ENCODE data around the gene PDILT. TPM values are rescaled to one million over a fixed set of nuclear protein-coding genes. Genes with fewer than 3 reads are reported as not detected.

The PDILT gene
- total RNA-seq, 1 experiment from 2014 or later, result not detected

GRCh38 chr16:20344611-20345010, 59.9 kb downstream of the PDILT start:
- Mint-ChIP-seq H3K36me3 (ENCODE audit: insufficient read depth in 1 of 3, low read depth in 3 of 3) (no peaks in the 10 kb centered on the region), H3K9me3 (no peaks in the 10 kb centered on the region)

More at GRCh38 chr16:20344611-20345010, 59.9 kb downstream of the PDILT start:
- H3K4me3 Mint-ChIP-seq, result no peak overlapping the region
- Histone ChIP-seq H3K9ac (ENCODE audit: extremely low read depth, insufficient read length, low read length) (no peak overlapping the region), H2BK20ac (ENCODE audit: low read depth, low read length, poor library complexity, severe bottlenecking) (no peak overlapping the region), H2BK15ac (ENCODE audit: low read depth, low read length) (no peak overlapping the region), H2BK12ac (ENCODE audit: insufficient read length, low read depth, low read length) (no peak overlapping the region), H3K4me2 (ENCODE audit: insufficient read depth, insufficient read length, low read length) (no peak overlapping the region), H2AK5ac (ENCODE audit: insufficient read length, low read length) (no peak overlapping the region), H3K14ac (ENCODE audit: insufficient read depth, low read length) (no peak overlapping the region), H2BK5ac (ENCODE audit: insufficient read length, low read length) (no peak overlapping the region), H4K8ac (replicated peaks; ENCODE audit: insufficient read length, low read depth, low read length) (no peak overlapping the region), H3K27me3 (ENCODE audit: insufficient read depth, low read length) (no peaks in the 10 kb centered on the region), H4K91ac (ENCODE audit: insufficient read length, low read depth, low read length) (no peak overlapping the region), H3K9me3 (ENCODE audit: control insufficient read depth, low read depth, low read length) (no peaks in the 10 kb centered on the region), H3K56ac (ENCODE audit: insufficient read length, low read depth, low read length) (no peak overlapping the region), H3K79me2 (ENCODE audit: insufficient read depth, low read length) (no peaks in the 10 kb centered on the region), H4K5ac (ENCODE audit: insufficient read length, low read depth, low read length) (no peak overlapping the region), H3K4ac (ENCODE audit: low read depth, low read length) (no peak overlapping the region), H3K4me1 (ENCODE audit: insufficient read depth, low read length) (no peaks in the 10 kb centered on the region), H2BK120ac (ENCODE audit: low read depth, low read length, poor library complexity, severe bottlenecking) (no peak overlapping the region), H3K23me2 (ENCODE audit: insufficient read length, low read depth, low read length, poor library complexity, severe bottlenecking) (no peaks in the 10 kb centered on the region), H3K23ac (ENCODE audit: insufficient read length, low read depth, low read length) (no peak overlapping the region), H3K27ac (ENCODE audit: insufficient read length, low read depth, low read length) (no peak overlapping the region), H3K18ac (ENCODE audit: insufficient read length, low read depth, low read length) (no peak overlapping the region), H2AFZ (ENCODE audit: low read length) (no peak overlapping the region), H4K20me1 (ENCODE audit: control insufficient read depth, insufficient read depth, insufficient read length) (no peaks in the 10 kb centered on the region), H3T11ph (ENCODE audit: low read length) (no peak overlapping the region), H3K79me1 (ENCODE audit: insufficient read depth, low read depth, low read length, poor library complexity, severe bottlenecking) (no peaks in the 10 kb centered on the region)
- no peak for DNase-seq
- H3K27ac Mint-ChIP-seq, result no peak overlapping the region
- peaks cover 4 to 5% of the 10 kb centered on the region in 2 experiments for H3K4me1 Mint-ChIP-seq
- no peak for TF ChIP-seq CTCF (conservative IDR thresholded peaks at IDR 0.05)
- no peaks in the 10 kb centered on the region; the same call in 1 of the 2 replicates for H3K27me3 Mint-ChIP-seq (ENCODE audit: low read depth)
- WGBS (ENCODE audit: extremely low coverage, insufficient read length, low lambda C conversion rate), result no CpG with 5 or more reads among the region's 5 CpGs

Measured in H9 (cell line).